CD4-positive, alpha-beta T cell treated with Interleukin-1 beta for 1 hour (primary cell): ENCODE results near the gene TIMD4.
"Not testable (repeated sequence)": the region's sequence is repeated elsewhere in the genome, so short reads cannot be mapped to it uniquely, and the experiment has no call there.

Experiments used
- DNase-seq, 2 donors: peaks; one replicate each; pipeline ENCODE4 v3.0.0-alpha.2; 2020 to 2022

TIMD4 gene

DNA sequence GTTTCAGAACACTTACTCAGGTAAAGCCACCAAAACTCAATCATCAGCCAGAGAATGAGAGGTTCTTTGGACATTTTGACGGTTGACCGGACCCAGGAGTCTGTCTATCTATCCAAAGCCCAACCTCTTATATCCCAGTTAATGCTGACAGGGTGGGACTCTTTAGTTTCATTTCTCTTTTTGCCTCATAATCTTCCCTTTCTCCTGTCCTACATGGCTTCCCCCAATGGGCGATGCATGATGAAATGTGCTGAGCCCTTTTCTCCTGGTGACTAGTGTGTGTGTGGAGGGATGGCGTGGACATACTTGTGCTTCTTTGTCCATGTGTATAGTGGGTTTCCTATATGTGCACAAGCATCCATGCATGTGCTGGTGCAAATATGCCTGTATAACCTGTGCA, at the start of gene TIMD4:
Gene TIMD4, minus strand, starts transcription at position 102 of the 400 bp plus-strand sequence. Its CDS starts 28 bp downstream, at position 74.
- no peak for DNase-seq

DNA sequence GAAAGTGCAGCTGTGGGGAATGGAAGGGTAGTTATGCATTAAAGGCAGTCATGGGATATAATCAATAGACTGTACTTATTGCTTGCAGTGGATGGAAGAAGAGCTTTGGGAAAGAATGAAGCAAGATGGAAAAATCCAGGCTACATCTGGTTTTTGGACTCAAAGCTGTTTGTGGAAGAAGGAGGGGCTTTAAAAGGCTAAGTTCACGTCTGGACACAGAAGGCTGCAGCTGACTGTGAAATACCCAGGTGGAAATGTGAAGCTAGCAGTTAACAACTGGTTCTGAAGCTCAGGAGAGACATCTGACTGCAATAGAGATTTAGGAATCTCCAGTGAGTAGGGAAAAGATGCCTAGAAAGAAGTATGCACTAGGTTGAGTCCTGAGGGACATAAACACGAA, 43.2 kb upstream of the TIMD4 start:
- DNase-seq: no peak

DNA sequence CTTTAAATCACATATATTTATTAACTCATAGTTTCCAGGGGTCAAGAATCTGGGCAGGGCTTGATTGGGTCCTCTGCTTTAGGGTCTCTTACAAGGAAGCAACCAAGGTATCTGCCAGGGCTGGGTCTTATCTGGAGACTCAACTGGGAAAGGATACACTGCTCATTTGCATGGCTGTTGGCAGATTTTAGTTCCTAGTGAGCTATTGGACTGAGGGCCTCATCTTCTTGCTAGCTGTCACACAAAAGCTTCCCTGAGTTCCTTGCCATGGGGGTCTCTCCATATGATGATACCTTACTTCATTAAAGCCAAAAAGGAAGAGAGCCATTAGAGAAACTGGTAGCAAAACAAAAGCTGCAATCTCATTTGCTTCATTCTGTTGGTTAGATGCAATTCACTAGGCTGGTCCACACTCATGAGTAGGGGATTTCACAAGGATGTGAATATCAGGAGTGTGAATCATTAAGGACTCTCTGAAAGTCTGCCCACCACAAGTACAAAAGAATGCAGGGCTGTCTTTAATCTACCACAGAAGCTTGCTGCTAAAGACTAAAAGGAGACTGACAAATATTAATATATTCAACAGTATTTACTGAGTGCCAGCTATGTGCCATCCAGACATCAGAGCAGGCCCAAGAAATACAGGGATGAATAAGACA, 42.0 kb upstream of the TIMD4 start:
- DNase-seq: no peak

DNA sequence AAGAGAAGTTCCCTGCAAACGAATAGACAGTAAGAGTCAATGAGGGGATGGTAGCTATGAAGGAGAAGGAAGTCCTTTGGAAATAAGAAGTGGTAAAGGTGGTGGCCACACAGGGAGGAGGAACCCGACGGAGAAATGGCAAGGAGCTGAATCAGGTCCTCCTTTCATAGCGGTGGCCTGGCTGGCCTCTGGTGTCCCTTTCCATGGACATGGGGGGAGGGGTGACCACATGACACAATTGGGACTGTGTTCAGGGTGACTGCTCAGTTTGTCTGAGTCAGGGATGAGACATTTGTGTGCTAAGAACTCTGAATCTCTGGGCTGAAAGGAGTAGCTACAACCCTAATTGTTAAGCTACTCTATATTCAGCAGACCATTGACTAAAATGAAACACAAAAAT, 28.7 kb upstream of the TIMD4 start:
- no peak for DNase-seq

DNA sequence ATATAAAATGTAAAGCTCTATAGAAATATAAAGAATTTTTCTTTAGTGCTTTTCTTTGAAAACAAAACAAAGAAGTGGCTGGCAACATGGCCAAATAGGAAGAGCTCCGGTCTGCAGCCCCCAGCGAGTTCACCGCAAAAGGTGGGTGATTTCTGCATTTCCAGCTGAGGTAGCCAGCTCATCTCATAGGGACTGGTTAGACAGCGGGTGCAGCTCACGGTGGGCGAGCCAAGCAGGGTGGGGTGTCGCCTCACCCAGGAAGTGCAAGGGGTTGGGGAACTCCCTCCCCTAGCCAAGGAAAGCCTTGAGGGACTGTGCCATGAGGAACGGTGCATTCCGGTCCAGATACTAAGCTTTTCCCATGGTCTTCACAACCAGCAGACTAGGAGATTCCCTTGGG, 21.0 kb upstream of the TIMD4 start:
- DNase-seq: no peak

DNA sequence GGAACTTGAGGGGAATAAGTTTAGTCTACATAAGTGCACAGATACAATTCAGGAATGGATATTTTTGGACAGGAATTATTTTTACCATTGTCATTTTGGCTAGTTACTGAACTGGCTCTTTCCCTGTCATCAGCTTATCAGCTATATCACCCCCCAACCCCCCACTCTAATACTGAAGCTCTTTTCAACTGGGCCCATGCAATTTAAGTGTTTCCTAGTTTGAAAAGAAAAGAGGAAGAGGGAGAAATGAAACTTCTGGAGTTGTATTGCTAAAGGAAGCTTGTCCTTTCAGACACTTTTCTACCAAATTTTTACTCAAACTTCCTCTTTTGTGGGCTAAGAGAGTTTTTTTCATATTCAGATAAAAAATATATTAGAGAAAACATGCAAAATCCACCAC, 18.5 kb upstream of the TIMD4 start:
- DNase-seq: no peak

DNA sequence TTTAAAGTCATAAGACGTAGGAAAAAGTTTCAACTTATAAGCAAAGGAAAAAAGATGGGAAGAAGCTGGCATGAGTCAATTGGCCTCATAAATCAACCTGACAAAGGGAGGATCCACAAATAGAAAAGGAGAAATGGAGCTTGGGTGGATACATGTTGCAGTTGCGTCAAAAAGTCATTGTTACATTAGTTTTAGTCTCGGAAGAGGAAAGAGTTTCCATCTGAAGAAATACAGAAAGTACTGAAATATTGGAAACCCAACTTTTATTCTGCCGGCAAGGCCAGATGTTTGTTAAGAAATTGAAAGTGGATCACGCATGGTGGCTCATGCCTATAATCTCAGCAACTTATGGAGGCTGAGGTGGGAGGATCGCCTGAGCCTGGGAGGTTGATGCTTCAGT, 11.3 kb upstream of the TIMD4 start:
- DNase-seq: no peak

DNA sequence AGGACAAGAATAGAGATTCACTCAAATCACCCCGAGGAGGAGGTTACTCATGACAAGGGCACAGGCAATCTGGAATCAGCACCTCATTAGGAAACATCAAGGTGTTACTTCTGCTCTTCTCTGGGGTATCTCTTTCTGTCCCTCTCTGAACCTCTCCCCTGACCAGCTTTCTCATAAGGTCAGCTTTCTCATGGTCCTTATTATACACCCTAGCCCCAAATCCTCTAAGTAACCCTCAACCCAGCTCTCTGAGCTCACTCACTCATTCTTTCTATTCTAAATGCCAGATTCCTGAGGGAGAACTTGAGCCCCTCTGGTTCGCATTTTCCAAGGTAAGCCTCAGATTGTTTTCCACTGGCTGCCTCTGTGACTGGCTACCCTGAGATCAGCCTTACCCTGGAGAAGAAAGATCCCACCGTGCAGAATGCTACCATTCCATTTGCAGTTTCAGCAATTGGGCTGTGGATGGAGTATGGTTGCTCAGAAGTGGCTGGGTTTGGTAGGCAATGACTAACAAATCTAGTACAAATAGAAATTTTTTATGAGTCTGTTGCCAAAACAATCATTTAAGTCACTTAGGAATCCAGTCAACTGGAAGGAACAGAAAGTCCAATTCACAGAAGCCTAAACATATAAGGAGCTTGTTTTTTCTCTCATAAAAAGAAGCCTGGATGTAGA, 9.0 kb upstream of the TIMD4 start:
- no peak for DNase-seq

DNA sequence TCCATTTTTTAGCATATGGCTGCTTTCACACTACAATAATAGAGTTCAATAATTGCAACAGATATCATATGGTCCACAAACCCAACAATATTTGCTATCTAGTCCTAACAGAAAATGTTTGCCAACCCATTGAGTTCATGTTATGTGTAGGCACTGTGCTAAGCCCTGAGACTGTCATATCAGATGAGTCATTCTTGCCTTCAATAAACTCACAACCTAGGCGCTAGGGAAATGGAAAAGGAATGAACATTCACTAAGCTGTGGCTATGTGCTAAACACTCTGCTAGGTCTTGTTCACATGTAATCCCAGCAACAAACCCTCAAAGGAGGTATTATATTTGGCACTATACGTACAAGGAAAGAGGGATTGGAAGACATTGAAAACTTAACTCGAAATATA, 8.4 kb upstream of the TIMD4 start:
- DNase-seq: no peak

DNA sequence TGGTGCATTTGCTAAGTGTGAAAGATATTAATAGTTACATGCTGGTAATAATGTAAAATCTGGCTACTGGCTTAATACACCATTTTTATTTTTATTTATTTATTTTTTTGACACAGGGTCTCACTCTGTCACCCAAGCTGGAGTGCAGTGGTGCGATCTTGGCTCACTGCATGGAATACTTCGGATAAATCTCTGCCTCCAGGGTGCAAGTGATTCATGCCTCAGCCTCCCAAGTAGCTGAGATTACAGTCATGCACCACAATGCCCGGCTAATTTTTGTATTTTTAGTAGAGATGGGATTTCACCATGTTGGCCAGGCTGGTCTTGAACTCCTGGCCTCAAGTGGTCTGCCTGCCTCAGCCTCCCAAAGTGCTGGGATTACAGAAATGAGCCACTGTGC, 4.4 kb upstream of the TIMD4 start:
- DNase-seq: not testable (repeated sequence)

DNA sequence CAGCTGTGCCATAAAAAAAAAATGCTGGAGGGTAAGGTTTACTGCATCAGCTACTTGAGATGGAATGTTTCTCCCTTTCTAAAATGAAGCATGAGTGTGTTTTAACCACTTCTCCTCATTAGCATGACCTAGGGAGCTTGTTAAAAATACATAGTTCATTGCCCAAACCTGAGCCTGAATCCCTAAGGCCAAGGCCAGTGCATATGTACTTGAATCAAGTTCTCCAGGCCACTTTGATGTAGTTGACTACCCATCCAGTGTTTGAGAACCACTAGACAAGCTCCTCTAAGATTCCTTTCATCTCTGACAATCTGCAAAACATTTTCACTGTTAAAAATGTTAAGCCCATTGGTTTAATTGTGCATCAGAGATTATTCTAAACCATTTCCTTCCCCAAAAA, 6.7 kb downstream of the TIMD4 start:
- DNase-seq: no peak

DNA sequence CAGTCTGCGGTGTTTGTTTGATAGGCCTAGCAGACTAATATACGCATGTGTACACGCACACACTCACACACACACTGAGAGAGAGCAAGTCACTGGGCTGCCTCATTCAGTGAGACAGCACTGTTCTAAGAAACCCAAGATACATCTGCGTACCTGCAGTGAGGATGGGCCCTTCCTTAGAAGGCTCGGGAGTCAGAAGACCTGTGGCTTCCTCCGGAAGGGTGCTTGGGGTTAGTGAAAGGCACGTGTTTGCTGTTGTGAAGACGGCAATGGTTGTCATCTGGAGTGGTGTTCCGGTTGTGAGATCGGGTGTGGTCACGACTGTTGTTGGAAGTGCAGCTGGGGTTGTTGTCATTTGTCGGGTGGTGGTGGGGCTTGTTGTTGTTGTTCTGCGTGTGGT, 11.7 kb downstream of the TIMD4 start:
- peak in 1 of 2 donors; percentile 24 for DNase-seq

DNA sequence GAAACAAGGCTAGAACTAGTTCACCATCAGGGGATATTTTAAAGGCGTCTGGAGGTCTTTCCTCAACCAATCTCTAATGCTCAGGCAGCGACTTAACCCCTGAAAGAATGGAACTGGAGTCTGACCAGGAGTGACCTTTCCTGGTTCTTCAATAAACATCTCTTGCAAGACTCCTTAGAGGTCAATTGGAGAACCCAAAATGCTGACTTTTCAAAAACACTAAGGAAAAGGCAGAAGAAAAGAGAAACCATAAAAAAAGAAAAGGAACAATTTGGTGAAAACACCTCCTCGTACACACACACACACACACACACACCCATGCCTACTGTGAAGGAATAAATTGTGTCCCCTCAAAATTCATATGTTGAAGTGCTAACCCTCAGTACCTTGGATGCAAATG, 12.3 kb downstream of the TIMD4 start:
- no peak for DNase-seq

DNA sequence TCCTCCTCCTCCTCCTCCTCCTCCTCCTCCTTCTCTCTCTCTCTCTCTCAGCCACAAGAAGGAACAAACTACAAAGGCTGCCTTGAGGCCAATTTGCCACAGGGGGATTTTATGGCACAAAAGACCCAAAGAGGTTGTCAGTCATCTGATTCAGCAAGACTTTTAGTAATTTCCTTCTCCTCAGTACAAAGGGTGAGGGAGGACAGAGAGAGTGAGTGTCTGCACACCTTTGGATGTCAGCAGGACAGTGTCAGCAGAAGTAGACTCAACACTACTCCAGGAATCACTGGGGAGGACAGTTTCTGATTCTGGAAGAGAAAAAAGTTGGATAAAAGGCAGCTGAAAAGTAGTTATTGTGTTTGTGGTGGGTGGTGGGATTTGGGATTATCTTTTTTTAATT, 13.6 kb downstream of the TIMD4 start:
- no peak for DNase-seq

DNA sequence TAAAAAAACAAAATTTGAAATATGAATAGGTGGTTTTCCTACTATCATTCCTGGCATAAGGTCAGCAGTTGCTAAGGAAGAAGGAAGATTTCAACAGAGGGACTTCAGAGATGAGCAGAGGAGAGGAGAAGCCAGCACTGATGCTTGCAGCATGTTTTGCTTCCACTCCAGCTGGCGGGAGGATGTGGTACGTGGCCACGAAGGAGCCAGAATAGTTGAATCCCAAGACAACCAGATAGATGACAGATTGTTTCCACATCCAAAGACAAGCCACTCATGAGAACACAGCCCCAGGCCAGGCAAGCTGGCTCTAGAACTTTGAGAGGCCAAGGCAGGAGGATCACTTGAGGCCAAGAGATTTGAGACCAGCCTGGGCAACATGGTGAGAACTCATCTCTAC, 15.1 kb downstream of the TIMD4 start:
- DNase-seq: no peak

DNA sequence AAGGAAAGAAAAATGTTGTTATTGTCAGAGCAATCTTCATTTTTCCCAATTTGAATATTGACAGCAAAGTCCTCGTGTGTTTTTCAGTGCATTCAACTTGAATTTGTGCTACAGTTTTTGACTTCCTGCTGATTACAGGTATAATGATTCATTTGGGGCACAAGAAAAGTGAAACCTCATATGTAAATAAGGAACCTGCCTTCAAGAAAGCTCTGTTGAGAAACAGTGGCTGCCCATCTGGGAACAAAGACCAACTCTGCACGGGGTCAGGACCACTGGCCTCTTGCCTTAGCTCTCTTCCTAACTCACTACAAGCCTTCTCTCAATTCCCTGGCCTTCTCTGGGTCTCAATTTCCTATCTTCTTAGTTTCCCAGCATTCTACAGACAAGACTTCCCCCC, 21.0 kb downstream of the TIMD4 start:
- no peak for DNase-seq

DNA sequence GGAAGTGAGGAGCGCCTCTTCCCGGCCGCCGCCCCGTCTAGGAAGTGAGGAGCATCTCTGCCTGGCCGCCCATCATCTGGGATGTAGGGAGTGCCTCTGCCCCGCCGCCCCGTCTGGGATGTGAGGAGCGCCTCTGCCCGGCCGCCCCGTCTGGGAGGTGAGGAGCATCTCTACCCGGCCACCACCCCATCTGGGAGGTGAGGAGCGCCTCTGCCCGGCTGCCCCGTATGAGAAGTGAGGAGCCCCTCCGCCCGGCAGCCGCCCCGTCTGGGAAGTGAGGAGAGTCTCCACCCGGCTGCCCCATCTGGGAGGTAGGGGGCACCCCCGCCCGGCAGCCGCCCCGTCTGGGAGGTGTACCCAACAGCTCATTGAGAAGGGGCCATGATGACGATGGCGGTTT, 22.6 kb downstream of the TIMD4 start:
- not testable (repeated sequence) for DNase-seq

DNA sequence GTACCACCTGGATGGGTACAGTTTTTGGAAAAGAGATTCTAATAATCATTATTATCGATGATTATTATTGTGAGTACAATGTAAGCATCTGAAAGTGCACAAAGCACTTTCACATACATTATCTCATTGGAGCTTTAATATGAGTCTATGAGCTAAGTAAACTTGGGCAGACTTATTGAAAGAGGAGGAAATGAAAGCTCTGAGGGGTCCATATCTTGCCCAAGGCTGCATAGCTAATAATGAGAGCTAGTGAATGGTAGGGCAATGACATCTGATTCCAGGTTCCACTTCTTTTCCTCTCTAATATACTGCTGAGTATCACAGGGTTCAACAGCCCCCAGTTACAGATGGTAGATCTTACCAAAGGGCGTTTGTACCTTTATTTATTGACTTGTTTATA, 26.1 kb downstream of the TIMD4 start:
- DNase-seq: no peak

DNA sequence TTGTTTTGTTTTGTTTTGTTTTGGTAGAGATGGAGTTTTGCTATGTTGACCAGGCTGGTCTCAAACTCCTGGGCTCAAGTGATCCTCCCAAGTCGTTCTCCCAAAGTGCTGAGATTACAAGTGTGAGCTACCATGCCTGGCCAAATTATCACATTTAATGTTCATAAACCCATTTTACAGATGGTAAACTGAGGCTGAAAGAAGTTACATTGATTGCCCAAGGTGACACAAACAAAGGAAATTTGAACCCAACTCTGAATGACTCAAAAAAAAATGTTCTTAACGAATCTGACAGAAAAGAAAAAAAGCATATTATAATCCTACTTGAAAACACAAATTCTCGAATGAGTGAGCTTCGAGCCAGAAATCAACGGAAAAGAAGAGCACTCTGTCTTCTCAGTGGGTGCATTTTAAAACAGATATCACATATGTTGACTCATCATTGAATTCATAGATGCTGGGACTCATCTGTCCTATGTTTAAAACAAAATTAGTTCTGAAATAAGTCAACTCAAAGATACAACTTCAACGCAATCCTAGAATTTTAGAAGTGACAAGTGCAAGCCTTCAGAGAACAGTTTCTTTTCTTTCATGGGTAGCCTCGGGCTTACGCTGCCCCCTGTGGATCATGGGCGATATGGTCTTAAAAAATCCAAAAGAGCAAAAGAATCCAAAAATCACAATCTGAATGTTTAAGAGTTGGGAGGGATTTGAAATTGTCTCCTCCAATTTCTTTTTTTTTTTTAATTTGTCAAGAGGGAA, 28.4 kb downstream of the TIMD4 start:
- DNase-seq: peak; percentile 44 to 64

DNA sequence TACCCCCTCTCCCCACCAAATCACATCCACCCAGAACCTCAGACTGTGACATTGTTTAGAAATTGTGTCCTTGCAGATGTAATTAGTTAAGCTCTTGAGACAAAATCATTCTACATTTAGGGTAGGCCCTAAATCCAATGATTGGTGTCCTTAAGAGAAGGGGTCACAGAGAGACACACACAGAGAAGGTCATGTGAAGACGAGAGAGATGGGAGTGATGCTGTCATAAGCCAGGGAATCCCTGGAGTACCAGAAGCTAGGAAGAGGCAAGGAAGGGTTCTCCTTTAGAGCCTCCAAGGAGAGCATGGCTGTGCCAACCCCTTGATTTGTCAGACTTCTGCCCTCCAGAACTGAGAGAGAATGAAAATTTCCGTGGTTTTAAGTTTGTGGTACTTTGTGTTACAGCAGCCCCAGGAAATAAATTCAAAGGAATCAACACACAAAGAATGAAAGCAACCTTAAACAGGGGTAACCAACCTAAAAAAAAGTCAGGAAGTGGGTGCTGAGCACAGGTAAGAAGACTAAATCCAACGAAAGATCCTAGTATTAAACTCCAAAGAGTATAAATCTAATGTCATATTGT, 33.6 kb downstream of the TIMD4 start:
- no peak for DNase-seq

DNA sequence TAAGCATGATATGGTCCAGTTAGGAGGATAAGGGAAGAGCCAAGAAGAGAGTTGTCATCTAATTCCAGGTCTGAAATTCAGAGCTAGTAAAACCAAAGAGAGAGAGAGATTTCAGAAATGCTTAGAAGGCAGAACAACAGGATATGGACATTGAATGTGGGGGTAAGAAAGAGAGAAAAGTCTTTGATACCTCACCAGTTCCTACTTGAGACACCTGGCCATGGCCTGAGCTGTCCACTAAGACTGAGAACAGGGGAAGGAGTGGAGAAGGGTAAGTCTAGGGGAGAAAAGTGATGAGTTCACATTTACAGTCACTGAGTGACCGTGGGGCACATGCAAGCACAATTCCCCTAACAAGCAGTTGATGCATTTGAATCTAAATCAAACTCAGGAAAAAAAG, 35.5 kb downstream of the TIMD4 start:
- DNase-seq: no peak

DNA sequence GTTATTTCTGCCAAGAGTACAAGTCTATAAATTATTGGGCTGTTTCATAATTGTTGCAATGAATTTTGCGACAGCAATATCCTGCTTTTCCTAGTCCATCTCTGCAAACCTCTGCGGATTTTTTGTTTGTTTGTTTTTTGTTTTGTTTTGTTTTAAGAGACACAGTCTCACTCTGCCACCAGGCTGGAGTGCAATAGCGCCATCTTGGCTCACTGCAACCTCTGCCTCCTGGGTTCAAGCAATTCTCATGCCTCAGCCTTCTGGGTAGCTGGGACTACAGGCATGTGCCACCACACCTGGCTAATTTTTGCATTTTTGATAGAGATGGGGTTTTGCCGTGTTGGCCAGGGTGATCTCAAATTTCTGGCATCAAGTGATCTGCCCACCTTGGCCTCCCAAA, 37.3 kb downstream of the TIMD4 start:
- not testable (repeated sequence) for DNase-seq

DNA sequence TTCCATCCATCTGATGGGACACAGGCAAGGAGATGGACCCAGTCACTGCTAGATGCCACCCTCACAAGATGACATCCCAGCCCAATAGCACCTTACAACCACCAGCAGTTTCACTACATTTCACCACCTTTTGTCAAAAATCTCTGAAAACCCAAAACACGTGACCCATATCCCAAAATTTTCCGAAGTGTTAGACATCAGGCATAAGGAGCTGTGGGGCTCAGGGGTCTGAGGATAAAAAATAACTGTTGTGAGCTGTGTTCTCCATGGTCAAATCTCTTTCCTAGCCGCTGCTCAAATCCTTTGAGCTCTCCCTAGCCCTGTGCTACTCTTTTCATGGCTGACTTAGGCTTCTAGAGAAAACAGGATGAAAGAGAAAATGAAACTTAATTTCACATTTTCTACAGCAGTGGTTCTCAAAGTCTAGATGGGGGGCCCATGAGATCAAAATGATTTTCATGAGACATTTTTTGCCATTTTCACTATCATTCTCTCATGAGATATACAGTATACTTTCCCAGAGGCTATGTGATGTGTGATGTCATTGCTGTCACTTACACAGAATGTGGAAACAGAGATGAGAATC, 40.7 kb downstream of the TIMD4 start:
- peak in 1 of 2 donors; percentile 17 for DNase-seq
